ENCODE results near the gene TM4SF1. TPM values are rescaled to one million over a fixed set of nuclear protein-coding genes. Genes with fewer than 3 reads are reported as not detected.

The TM4SF1 gene
- total RNA-seq, 4 donors from 2014 or later: 21.3 to 109 (median 32.3) TPM

DNA sequence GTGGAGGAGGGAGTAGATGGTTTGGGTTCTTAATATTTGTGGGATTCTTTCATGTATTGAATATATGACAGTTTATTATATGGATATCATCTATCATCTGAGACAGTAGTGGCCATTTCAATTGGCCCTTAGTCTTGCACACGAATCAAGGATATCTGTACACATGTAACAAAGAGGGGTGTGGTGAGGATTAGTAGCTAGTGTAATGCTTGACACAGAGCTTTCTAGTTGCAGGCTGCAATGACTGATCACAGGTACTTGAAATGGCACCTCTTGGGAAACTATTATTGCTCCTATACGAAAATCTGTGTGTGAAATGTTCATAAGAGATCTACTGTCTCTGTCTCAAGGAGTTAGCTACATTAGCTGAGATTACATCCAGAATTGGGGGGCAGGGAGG lies 12.8 kb downstream of the TM4SF1 start:
- no peak overlapping the region for H3K27ac ChIP-seq
- TF ChIP-seq POLR2AphosphoS5 (IDR thresholded peaks at IDR 0.05) (no peak), EP300 (IDR thresholded peaks at IDR 0.05; ENCODE audit: low read depth) (no peak), POLR2A (IDR thresholded peaks at IDR 0.05) (no peak)
- TF ChIP-seq, protein P1, sequence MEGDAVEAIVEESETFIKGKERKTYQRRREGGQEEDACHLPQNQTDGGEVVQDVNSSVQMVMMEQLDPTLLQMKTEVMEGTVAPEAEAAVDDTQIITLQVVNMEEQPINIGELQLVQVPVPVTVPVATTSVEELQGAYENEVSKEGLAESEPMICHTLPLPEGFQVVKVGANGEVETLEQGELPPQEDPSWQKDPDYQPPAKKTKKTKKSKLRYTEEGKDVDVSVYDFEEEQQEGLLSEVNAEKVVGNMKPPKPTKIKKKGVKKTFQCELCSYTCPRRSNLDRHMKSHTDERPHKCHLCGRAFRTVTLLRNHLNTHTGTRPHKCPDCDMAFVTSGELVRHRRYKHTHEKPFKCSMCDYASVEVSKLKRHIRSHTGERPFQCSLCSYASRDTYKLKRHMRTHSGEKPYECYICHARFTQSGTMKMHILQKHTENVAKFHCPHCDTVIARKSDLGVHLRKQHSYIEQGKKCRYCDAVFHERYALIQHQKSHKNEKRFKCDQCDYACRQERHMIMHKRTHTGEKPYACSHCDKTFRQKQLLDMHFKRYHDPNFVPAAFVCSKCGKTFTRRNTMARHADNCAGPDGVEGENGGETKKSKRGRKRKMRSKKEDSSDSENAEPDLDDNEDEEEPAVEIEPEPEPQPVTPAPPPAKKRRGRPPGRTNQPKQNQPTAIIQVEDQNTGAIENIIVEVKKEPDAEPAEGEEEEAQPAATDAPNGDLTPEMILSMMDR (IDR thresholded peaks at IDR 0.05): no peak
- H3K36me3 ChIP-seq: no peaks in the 10 kb centered on the region
- H3K27me3 ChIP-seq: no peaks in the 10 kb centered on the region
- WGBS, 2 donors (ENCODE audit: low coverage in 1 of 2): 29 to 66% methylated on average over 2 of the region's 2 CpGs
- no peak for DNase-seq
- in situ Hi-C loops (cut with MboI; ENCODE audit: low pct_ligation_motif_present in 1 of 4, low pct_unique_long_range_greater_than_20kb in 1 of 4, low sequenced_read_pairs in 3 of 4): no loop called here
- intact Hi-C loops (cut with DNase I; ENCODE audit: low total_unique reads): no loop called here
- H3K4me1 ChIP-seq: peaks cover 4 to 41% (median 27%) of the 10 kb centered on the region in 4 donors
- no peaks in the 10 kb centered on the region for H3K9me3 ChIP-seq
- no peak overlapping the region for H3K4me3 ChIP-seq

DNA sequence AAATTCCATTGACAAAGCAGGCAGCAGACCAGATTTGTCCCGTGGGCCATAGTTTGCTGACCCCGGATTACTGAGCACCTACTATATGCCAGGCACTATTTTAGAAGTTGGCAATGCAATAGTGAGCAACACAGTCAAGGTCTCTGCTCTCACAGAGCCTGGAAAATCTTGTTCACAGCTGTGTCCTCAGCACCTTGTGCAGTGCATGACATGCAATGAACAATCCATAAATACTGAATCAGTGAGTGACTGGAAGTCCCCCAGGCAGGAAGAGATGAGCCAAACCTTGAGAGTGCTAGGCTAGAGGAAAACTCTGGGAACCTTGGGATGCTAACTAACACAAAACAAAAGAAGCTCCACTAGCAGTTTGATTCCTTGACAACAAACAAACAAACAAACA lies 14.4 kb downstream of the TM4SF1 start:
- WGBS, 2 donors (ENCODE audit: low coverage in 1 of 2): 66 to 92% methylated on average over 2 of the region's 2 CpGs
- Histone ChIP-seq H3K27me3 (no peaks in the 10 kb centered on the region), H3K27ac (no peak overlapping the region), H3K4me3 (no peak overlapping the region), H3K9me3 (no peaks in the 10 kb centered on the region), H3K36me3 (no peaks in the 10 kb centered on the region), H3K4me1 (peaks cover 0 to 25% (median 13%) of the 10 kb centered on the region in 4 donors)
- intact Hi-C loops (cut with DNase I; ENCODE audit: low total_unique reads) (no loop called here), in situ Hi-C loops (cut with MboI; ENCODE audit: low pct_ligation_motif_present in 1 of 4, low pct_unique_long_range_greater_than_20kb in 1 of 4, low sequenced_read_pairs in 3 of 4) (no loop called here)
- no peak for DNase-seq
- TF ChIP-seq POLR2AphosphoS5 (IDR thresholded peaks at IDR 0.05) (no peak), EP300 (IDR thresholded peaks at IDR 0.05; ENCODE audit: low read depth) (no peak), POLR2A (IDR thresholded peaks at IDR 0.05) (no peak)
- TF ChIP-seq, protein P1 (IDR thresholded peaks at IDR 0.05): no peak

- no peaks in the 10 kb centered on the region for H3K27me3 ChIP-seq
- peaks cover 0 to 18% (median 11%) of the 10 kb centered on the region in 4 donors for H3K4me1 ChIP-seq
- no peak for DNase-seq
- H3K4me3 ChIP-seq: no peak overlapping the region
- in situ Hi-C loops (cut with MboI; ENCODE audit: low pct_ligation_motif_present in 1 of 4, low pct_unique_long_range_greater_than_20kb in 1 of 4, low sequenced_read_pairs in 3 of 4): no loop called here
- intact Hi-C loops (cut with DNase I; ENCODE audit: low total_unique reads): no loop called here
- H3K36me3 ChIP-seq: no peaks in the 10 kb centered on the region
- no peak overlapping the region for H3K27ac ChIP-seq
- TF ChIP-seq POLR2AphosphoS5 (IDR thresholded peaks at IDR 0.05) (no peak), EP300 (IDR thresholded peaks at IDR 0.05; ENCODE audit: low read depth) (no peak), POLR2A (IDR thresholded peaks at IDR 0.05) (no peak)
- TF ChIP-seq, protein P1 (IDR thresholded peaks at IDR 0.05): no peak
- H3K9me3 ChIP-seq: no peaks in the 10 kb centered on the region
- WGBS, 2 donors (ENCODE audit: low coverage in 1 of 2): 65 to 71% methylated on average over 3 to 5 of the region's 5 CpGs
Observed at GRCh38 chr3:149362366-149362765, 15.1 kb downstream of the TM4SF1 start.

DNA sequence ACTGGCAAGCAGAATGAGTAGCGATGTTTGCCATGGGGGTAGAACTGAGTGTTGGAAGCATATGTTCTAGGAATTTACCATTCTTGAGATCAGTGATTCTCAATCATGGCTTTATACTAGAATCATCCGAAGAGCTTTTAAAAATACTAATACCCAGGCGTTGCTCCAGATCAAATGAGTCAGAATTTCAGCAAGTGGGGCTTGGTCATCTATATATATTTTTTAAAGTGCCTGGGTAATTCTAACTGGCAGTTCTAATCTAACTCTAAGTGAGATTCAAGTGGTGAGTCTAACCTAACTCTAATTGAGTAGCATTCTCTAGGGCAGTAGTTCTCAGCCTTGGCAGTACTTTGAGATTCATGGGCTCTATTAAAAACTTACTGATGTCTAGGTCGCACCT lies 20.8 kb downstream of the TM4SF1 start:
- Histone ChIP-seq H3K4me3 (no peak overlapping the region), H3K36me3 (no peaks in the 10 kb centered on the region), H3K27ac (peak overlapping the region in 1 of 4 donors; percentile 16), H3K4me1 (peaks cover 0 to 10% (median 0%) of the 10 kb centered on the region in 4 donors), H3K9me3 (no peaks in the 10 kb centered on the region), H3K27me3 (no peaks in the 10 kb centered on the region)
- 74 to 100% methylated on average over 1 to 4 of the region's 4 CpGs for WGBS, 2 donors (ENCODE audit: low coverage in 1 of 2)
- TF ChIP-seq, protein P1 (IDR thresholded peaks at IDR 0.05): no peak
- TF ChIP-seq EP300 (IDR thresholded peaks at IDR 0.05; ENCODE audit: low read depth): no peak
- TF ChIP-seq POLR2A (IDR thresholded peaks at IDR 0.05): no peak
- no peak for TF ChIP-seq POLR2AphosphoS5 (IDR thresholded peaks at IDR 0.05)
- in situ Hi-C loops (cut with MboI; ENCODE audit: low pct_ligation_motif_present in 1 of 4, low pct_unique_long_range_greater_than_20kb in 1 of 4, low sequenced_read_pairs in 3 of 4): loop anchor here in 2 of 4 donors (10.0 kb wide), 2 partner anchors 118 to 128 kb away; partner anchors contain the start of gene TM4SF4 (in 1 of the 2)
- no peak for DNase-seq
- intact Hi-C loops (cut with DNase I; ENCODE audit: low total_unique reads): no loop called here

Measured in transverse colon (tissue), 4 donors.